Liver (tissue), 3 donors: ENCODE data around the gene PNO1.

Source experiments
- CTCF ChIP-seq: fragments of 150-350 bp; IDR thresholded peaks from 2 replicates; pipeline ENCODE4 v1.5.1; 2017; ENCODE audit warnings: improper control_type of control experiment, low read depth, low read length; ENCODE audit not compliant: missing input control
- MAX ChIP-seq: IDR thresholded peaks from 2 replicates; pipeline ENCODE4 v1.6.1; 2016; ENCODE audit warnings: antibody characterized with exemption
- TAF1 ChIP-seq: conservative IDR thresholded peaks from 2 replicates; pipeline ENCODE4 v1.6.1; 2016; ENCODE audit warnings: antibody characterized with exemption, mild to moderate bottlenecking
- donor health status: healthy.
- donor health status: healthy.

- TF ChIP-seq TAF1 (no peak), CTCF (no peak), MAX (no peak)
These were observed 31.1 kb upstream of the PNO1 start for GRCh38 chr2:68126561-68126960.
